Uterus (tissue), 4 donors: ENCODE data around the gene SLC15A5. TPM values are rescaled to one million over a fixed set of nuclear protein-coding genes. Genes with fewer than 3 reads are reported as not detected.

Experiments used
- DNase-seq, 2 donors: peaks; one replicate each; pipeline ENCODE4 v3.0.0-alpha.2; 2019 to 2020
- H3K27ac ChIP-seq, 2 donors: fragments of 200-600 bp; sonication (generic); 1 replicate in 1 of 2; 2 replicates in 1 of 2; pipeline ENCODE4 v1.5.1; 2016 to 2018
- H3K27me3 ChIP-seq, 2 donors: fragments of 200-600 bp; sonication (generic); one replicate each; pipeline ENCODE4 v1.5.1; 2018 to 2019; ENCODE audit warnings: control low read depth in 1 of 2
- H3K36me3 ChIP-seq, 2 donors: fragments of 200-600 bp; sonication (generic); one replicate each; pipeline ENCODE4 v1.5.1; 2019; ENCODE audit warnings: control low read depth in 1 of 2
- H3K4me1 ChIP-seq, 2 donors: fragments of 200-600 bp; sonication (generic); one replicate each; pipeline ENCODE4 v1.5.1; 2018 to 2019; ENCODE audit warnings: control low read depth in 1 of 2
- H3K4me3 ChIP-seq, 2 donors: fragments of 200-600 bp; sonication (generic); 1 replicate in 1 of 2; 2 replicates in 1 of 2; pipeline ENCODE4 v1.5.1; 2018 to 2019; ENCODE audit warnings: mild to moderate bottlenecking in 1 of 2
- H3K9me3 ChIP-seq, 2 donors: fragments of 200-600 bp; sonication (generic); one replicate each; pipeline ENCODE4 v1.5.1; 2019; ENCODE audit warnings: control low read depth in 1 of 2
- POLR2A ChIP-seq, 2 donors: fragments of 450-650 bp; IDR thresholded peaks; one replicate each; pipeline ENCODE4 v1.6.1; 2016; ENCODE audit warnings: antibody characterized with exemption in 2 of 2, mild to moderate bottlenecking in 1 of 2, moderate library complexity in 1 of 2
- intact Hi-C: fragments of 100-400 bp; cut with DNase I; formaldehyde crosslinking; loops from one replicate; pipeline ENCODE4 v1.15.1; 2023; ENCODE audit warnings: low total_unique reads
- total RNA-seq, 4 donors: library from RNA; depleted of rRNA in 3 of 4; stranded (reverse); fragments of >200 nt in 3 of 4; gene quantifications; one replicate each; pipeline versions ENCODE4 v1.1.0 to v1.2.4, GENCODE V29; 2014 to 2023
- TF ChIP-seq, protein P1 (sequence below), 4 experiments: fragments of 200-600 bp in 2 of 4; fragments of 450-650 bp in 2 of 4; sonication (generic) in 2 of 4; IDR thresholded peaks; one replicate each; pipeline ENCODE4 v1.5.1; 2016 to 2019; ENCODE audit warnings: antibody characterized with exemption in 4 of 4, mild to moderate bottlenecking in 2 of 4, moderate library complexity in 1 of 4
- donor health status: DM: yes; HTN: yes; CAD: no.

SLC15A5 gene, protein sequence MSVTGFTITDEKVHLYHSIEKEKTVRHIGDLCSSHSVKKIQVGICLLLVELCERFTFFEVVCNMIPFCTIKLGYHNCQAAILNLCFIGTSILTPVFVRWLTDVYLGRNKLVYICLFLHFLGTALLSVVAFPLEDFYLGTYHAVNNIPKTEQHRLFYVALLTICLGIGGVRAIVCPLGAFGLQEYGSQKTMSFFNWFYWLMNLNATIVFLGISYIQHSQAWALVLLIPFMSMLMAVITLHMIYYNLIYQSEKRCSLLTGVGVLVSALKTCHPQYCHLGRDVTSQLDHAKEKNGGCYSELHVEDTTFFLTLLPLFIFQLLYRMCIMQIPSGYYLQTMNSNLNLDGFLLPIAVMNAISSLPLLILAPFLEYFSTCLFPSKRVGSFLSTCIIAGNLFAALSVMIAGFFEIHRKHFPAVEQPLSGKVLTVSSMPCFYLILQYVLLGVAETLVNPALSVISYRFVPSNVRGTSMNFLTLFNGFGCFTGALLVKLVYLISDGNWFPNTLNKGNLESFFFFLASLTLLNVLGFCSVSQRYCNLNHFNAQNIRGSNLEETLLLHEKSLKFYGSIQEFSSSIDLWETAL
- not detected for total RNA-seq

DNA sequence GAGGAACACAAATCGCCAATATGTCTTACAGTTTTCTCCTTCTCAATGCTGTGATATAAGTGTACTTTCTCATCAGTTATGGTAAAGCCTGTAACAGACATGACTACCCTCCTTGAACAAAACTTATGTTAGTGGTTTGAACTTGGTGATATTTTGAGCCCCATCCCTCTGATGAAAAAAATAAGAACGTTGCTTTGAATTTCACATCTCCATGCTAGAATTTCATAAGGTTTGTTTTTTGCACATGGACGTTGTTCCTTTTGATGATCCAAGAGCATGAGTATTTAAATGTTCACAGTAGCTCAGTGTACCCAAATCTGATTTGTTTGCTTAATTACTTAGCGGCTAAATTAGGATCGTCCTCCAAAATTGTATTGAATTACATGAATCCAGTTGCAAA, at the start of gene SLC15A5:
Gene SLC15A5, minus strand, starts transcription at position 101 of the 400 bp plus-strand sequence. Its CDS starts 0 bp downstream, at position 101.
- Histone ChIP-seq H3K4me1 (no peaks in the 10 kb centered on the region), H3K4me3 (no peak within 1 kb of the TSS), H3K27ac (no peak within 1 kb of the TSS), H3K27me3 (no peaks in the 10 kb centered on the region), H3K36me3 (no peaks in the 10 kb centered on the region), H3K9me3 (no peaks in the 10 kb centered on the region)
- TF ChIP-seq, protein P1, sequence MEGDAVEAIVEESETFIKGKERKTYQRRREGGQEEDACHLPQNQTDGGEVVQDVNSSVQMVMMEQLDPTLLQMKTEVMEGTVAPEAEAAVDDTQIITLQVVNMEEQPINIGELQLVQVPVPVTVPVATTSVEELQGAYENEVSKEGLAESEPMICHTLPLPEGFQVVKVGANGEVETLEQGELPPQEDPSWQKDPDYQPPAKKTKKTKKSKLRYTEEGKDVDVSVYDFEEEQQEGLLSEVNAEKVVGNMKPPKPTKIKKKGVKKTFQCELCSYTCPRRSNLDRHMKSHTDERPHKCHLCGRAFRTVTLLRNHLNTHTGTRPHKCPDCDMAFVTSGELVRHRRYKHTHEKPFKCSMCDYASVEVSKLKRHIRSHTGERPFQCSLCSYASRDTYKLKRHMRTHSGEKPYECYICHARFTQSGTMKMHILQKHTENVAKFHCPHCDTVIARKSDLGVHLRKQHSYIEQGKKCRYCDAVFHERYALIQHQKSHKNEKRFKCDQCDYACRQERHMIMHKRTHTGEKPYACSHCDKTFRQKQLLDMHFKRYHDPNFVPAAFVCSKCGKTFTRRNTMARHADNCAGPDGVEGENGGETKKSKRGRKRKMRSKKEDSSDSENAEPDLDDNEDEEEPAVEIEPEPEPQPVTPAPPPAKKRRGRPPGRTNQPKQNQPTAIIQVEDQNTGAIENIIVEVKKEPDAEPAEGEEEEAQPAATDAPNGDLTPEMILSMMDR (IDR thresholded peaks at IDR 0.05) = no peak
- TF ChIP-seq POLR2A (IDR thresholded peaks at IDR 0.05) = no peak
- DNase-seq = no peak
- intact Hi-C loops = no loop called here

DNA sequence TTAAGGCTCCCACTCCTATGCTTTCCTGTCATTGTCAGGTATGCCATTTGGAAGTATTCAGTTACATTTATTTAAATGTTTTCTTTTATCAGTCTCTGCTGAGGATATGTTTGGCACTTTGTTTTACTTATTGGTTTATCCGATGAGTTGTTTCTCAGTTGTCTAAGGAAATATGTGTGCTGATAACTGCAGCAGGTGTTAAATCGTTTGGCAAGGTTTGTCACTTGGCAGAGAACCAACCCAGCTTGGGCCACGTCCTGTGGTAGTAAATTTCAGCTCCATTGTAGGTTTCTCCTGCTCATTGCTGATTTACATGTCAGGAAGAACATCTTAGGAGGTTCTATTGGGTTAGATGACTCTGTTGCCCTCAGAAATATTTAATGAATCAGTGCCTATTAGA, 47.9 kb upstream of the SLC15A5 start:
- DNase-seq = no peak
- intact Hi-C loops = no loop called here
- Histone ChIP-seq H3K4me1 (no peaks in the 10 kb centered on the region), H3K27me3 (no peaks in the 10 kb centered on the region), H3K9me3 (no peaks in the 10 kb centered on the region), H3K36me3 (no peaks in the 10 kb centered on the region), H3K4me3 (no peak overlapping the region), H3K27ac (no peak overlapping the region)
- no peak for TF ChIP-seq POLR2A (IDR thresholded peaks at IDR 0.05)
- TF ChIP-seq, protein P1 (IDR thresholded peaks at IDR 0.05) = no peak

DNA sequence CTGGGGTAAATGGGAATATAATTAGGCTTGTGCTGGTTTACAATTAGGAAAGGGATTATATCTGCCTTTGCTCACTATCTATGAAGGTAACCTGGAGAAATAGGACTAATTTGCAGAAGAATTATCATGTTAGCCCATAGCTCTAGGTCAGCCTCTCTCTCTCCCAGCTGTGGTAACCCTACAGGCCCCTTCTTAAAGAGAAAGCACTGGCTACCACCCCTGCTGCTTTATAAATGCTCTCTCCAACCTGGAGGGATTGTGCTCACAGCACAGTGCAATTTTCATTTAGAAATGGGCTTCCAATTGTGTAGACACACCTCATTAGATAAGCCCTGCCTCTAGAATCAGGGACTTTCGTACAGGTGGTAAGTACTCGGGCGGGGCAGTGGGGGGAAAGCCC, 47.3 kb upstream of the SLC15A5 start:
- no peak for TF ChIP-seq POLR2A (IDR thresholded peaks at IDR 0.05)
- TF ChIP-seq, protein P1 (IDR thresholded peaks at IDR 0.05) = no peak
- H3K4me1 ChIP-seq = no peaks in the 10 kb centered on the region
- no peak overlapping the region for H3K27ac ChIP-seq
- intact Hi-C loops = no loop called here
- H3K9me3 ChIP-seq = no peaks in the 10 kb centered on the region
- H3K27me3 ChIP-seq = no peaks in the 10 kb centered on the region
- DNase-seq = no peak
- no peaks in the 10 kb centered on the region for H3K36me3 ChIP-seq
- no peak overlapping the region for H3K4me3 ChIP-seq

DNA sequence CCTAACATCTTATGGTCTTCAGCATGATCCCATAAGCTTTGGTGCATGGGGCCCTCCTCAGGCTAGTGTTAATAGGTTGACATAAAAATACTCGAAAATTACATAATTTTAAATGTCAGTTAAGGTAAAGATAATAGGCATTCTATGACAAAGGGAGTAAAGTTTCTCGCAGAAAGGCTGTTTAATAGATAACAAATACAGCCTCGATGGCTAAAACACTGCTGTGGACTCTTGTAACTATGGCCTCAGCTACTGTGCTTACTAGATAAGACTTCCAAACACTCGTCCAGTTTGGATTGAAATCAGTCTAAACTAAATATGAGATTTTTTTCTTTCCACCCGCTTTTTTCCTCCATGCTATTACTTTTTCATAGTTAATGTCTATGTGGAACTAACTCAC, 46.8 kb upstream of the SLC15A5 start:
- no peak for DNase-seq
- no peaks in the 10 kb centered on the region for H3K4me1 ChIP-seq
- no peak for TF ChIP-seq POLR2A (IDR thresholded peaks at IDR 0.05)
- TF ChIP-seq, protein P1 (IDR thresholded peaks at IDR 0.05) = no peak
- no peak overlapping the region for H3K4me3 ChIP-seq
- intact Hi-C loops = no loop called here
- no peak overlapping the region for H3K27ac ChIP-seq
- H3K27me3 ChIP-seq = no peaks in the 10 kb centered on the region
- no peaks in the 10 kb centered on the region for H3K9me3 ChIP-seq
- H3K36me3 ChIP-seq = no peaks in the 10 kb centered on the region

DNA sequence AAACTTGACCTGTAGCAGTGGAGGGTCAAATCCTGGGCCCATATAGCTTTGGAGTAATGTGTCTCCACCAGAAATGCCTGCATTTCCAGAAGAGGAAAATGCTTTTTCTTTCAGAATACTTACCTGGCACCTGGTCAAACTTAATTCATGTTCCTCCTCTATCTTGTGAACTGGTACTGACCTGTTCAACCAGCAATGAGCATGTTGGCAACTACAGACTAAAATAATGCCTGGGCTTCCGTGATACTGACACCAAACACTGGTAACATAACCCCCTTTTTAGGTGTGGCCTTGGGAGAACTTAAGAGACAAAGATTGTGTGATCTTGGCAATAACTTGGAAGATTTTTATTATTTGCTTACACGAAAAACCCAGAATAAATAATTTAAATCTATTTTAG, 46.2 kb upstream of the SLC15A5 start:
- no peaks in the 10 kb centered on the region for H3K4me1 ChIP-seq
- DNase-seq = no peak
- no peak for TF ChIP-seq POLR2A (IDR thresholded peaks at IDR 0.05)
- TF ChIP-seq, protein P1 (IDR thresholded peaks at IDR 0.05) = no peak
- H3K27me3 ChIP-seq = no peaks in the 10 kb centered on the region
- H3K9me3 ChIP-seq = no peaks in the 10 kb centered on the region
- H3K36me3 ChIP-seq = no peaks in the 10 kb centered on the region
- intact Hi-C loops = no loop called here
- H3K27ac ChIP-seq = no peak overlapping the region
- H3K4me3 ChIP-seq = no peak overlapping the region
